Vagina (tissue), 2 donors: ENCODE measurements around the gene ANKS1A. TPM values are rescaled to one million over a fixed set of nuclear protein-coding genes. Genes with fewer than 3 reads are reported as not detected.

Experiments
- DNase-seq, 2 donors: peaks; one replicate each; pipeline ENCODE4 v3.0.0-alpha.2; 2017; ENCODE audit errors: extremely low spot score in 2 of 2
- H3K27ac ChIP-seq: fragments of 200-600 bp; sonication (generic); one replicate; pipeline ENCODE4 v1.5.1; 2019
- H3K27me3 ChIP-seq: fragments of 200-600 bp; sonication (generic); one replicate; pipeline ENCODE4 v1.5.1; 2019
- H3K36me3 ChIP-seq, 2 donors: fragments of 200-600 bp; sonication (generic); one replicate each; pipeline ENCODE4 v1.5.1; 2017 to 2019
- H3K4me1 ChIP-seq: fragments of 200-600 bp; sonication (generic); one replicate; pipeline ENCODE4 v1.5.1; 2019
- H3K4me3 ChIP-seq, 2 donors: fragments of 200-600 bp; sonication (generic); 1 replicate in 1 of 2; 2 replicates in 1 of 2; pipeline ENCODE4 v1.5.1; 2016 to 2019
- H3K9me3 ChIP-seq: fragments of 200-600 bp; sonication (generic); one replicate; pipeline ENCODE4 v1.5.1; 2019
- CTCF ChIP-seq, 3 experiments: fragments of 450-650 bp in 2 of 3; fragments of 200-600 bp in 1 of 3; sonication (generic) in 1 of 3; IDR thresholded peaks; one replicate each; pipeline ENCODE4 v1.5.1; 2017 to 2019; ENCODE audit warnings: antibody characterized with exemption in 3 of 3, mild to moderate bottlenecking in 2 of 3, moderate library complexity in 2 of 3
- POLR2A ChIP-seq, 2 donors: fragments of 450-650 bp; IDR thresholded peaks; one replicate each; pipeline ENCODE4 v1.6.1; 2017; ENCODE audit warnings: antibody characterized with exemption in 2 of 2, mild to moderate bottlenecking in 2 of 2, moderate library complexity in 2 of 2
- POLR2AphosphoS5 ChIP-seq, 2 donors: sonication (generic); formaldehyde crosslinking; IDR thresholded peaks; one replicate each; pipeline ENCODE4 v1.9.0; 2017; ENCODE audit warnings: antibody characterized with exemption in 2 of 2, mild to moderate bottlenecking in 2 of 2, low read depth in 1 of 2; ENCODE audit not compliant: insufficient read depth in 1 of 2
- intact Hi-C: fragments of 100-400 bp; cut with DNase I; formaldehyde crosslinking; loops from one replicate; pipeline ENCODE4 v1.15.1; 2023
- total RNA-seq: library from RNA; depleted of rRNA; stranded (reverse); fragments of >200 nt; gene quantifications from one replicate; pipeline ENCODE4 v1.2.3, GENCODE V29; 2016

ANKS1A gene
- total RNA-seq, 1 donor from 2014 or later: 24.3 TPM

GRCh38 chr6:35043381-35044130 lies 154.5 kb downstream of the ANKS1A start:
- Histone ChIP-seq H3K9me3 (no peaks in the 10 kb centered on the region), H3K36me3 (no peaks in the 10 kb centered on the region), H3K27ac (peak overlapping the region; percentile 80), H3K4me3 (no peak overlapping the region), H3K4me1 (peaks cover 61% of the 10 kb centered on the region), H3K27me3 (no peaks in the 10 kb centered on the region)
- intact Hi-C loops: no loop called here
- no peak for DNase-seq
- no peak for TF ChIP-seq POLR2AphosphoS5 (IDR thresholded peaks at IDR 0.05; ENCODE audit: insufficient read depth in 1 of 2, low read depth in 1 of 2)

GRCh38 chr6:35044145-35044745 lies 155.2 kb downstream of the ANKS1A start:
- intact Hi-C loops: no loop called here
- no peaks in the 10 kb centered on the region for H3K27me3 ChIP-seq
- H3K4me1 ChIP-seq: peaks cover 67% of the 10 kb centered on the region
- no peak overlapping the region for H3K4me3 ChIP-seq
- no peak for DNase-seq
- H3K36me3 ChIP-seq: no peaks in the 10 kb centered on the region
- TF ChIP-seq POLR2A (IDR thresholded peaks at IDR 0.05) (no peak), POLR2AphosphoS5 (IDR thresholded peaks at IDR 0.05; ENCODE audit: insufficient read depth in 1 of 2, low read depth in 1 of 2) (peak; percentile 46 to 78)
- H3K27ac ChIP-seq: peak overlapping the region; percentile 80
- no peaks in the 10 kb centered on the region for H3K9me3 ChIP-seq

GRCh38 chr6:35044761-35045421 lies 155.8 kb downstream of the ANKS1A start:
- no peak for DNase-seq
- intact Hi-C loops: no loop called here
- Histone ChIP-seq H3K27ac (peak overlapping the region; percentile 80), H3K36me3 (no peaks in the 10 kb centered on the region), H3K27me3 (no peaks in the 10 kb centered on the region), H3K4me1 (peaks cover 74% of the 10 kb centered on the region), H3K9me3 (no peaks in the 10 kb centered on the region), H3K4me3 (no peak overlapping the region)
- TF ChIP-seq POLR2AphosphoS5 (IDR thresholded peaks at IDR 0.05; ENCODE audit: insufficient read depth in 1 of 2, low read depth in 1 of 2) (no peak), POLR2A (IDR thresholded peaks at IDR 0.05) (no peak), CTCF (IDR thresholded peaks at IDR 0.05) (no peak)

- no peaks in the 10 kb centered on the region for H3K36me3 ChIP-seq
- H3K4me3 ChIP-seq: no peak overlapping the region
- TF ChIP-seq POLR2A (IDR thresholded peaks at IDR 0.05): no peak
- no peak for TF ChIP-seq CTCF (IDR thresholded peaks at IDR 0.05)
- TF ChIP-seq POLR2AphosphoS5 (IDR thresholded peaks at IDR 0.05; ENCODE audit: insufficient read depth in 1 of 2, low read depth in 1 of 2): no peak
- H3K27ac ChIP-seq: peak overlapping the region; percentile 80
- DNase-seq: no peak
- peaks cover 86% of the 10 kb centered on the region for H3K4me1 ChIP-seq
- no peaks in the 10 kb centered on the region for H3K27me3 ChIP-seq
- no peaks in the 10 kb centered on the region for H3K9me3 ChIP-seq
- intact Hi-C loops: no loop called here
Observed at GRCh38 chr6:35046103-35046502, 157.0 kb downstream of the ANKS1A start.

GRCh38 chr6:35046862-35047261 lies 157.8 kb downstream of the ANKS1A start:
- Histone ChIP-seq H3K27me3 (no peaks in the 10 kb centered on the region), H3K27ac (peak overlapping the region; percentile 80), H3K4me3 (no peak overlapping the region), H3K4me1 (peaks cover 94% of the 10 kb centered on the region), H3K9me3 (no peaks in the 10 kb centered on the region), H3K36me3 (no peaks in the 10 kb centered on the region)
- no peak for DNase-seq
- TF ChIP-seq POLR2AphosphoS5 (IDR thresholded peaks at IDR 0.05; ENCODE audit: insufficient read depth in 1 of 2, low read depth in 1 of 2) (peak in 1 of 2 donors; percentile 91), POLR2A (IDR thresholded peaks at IDR 0.05) (no peak), CTCF (IDR thresholded peaks at IDR 0.05) (no peak)
- intact Hi-C loops: no loop called here
